ENCODE data around the gene NRBF2.

NRBF2 gene

DNA sequence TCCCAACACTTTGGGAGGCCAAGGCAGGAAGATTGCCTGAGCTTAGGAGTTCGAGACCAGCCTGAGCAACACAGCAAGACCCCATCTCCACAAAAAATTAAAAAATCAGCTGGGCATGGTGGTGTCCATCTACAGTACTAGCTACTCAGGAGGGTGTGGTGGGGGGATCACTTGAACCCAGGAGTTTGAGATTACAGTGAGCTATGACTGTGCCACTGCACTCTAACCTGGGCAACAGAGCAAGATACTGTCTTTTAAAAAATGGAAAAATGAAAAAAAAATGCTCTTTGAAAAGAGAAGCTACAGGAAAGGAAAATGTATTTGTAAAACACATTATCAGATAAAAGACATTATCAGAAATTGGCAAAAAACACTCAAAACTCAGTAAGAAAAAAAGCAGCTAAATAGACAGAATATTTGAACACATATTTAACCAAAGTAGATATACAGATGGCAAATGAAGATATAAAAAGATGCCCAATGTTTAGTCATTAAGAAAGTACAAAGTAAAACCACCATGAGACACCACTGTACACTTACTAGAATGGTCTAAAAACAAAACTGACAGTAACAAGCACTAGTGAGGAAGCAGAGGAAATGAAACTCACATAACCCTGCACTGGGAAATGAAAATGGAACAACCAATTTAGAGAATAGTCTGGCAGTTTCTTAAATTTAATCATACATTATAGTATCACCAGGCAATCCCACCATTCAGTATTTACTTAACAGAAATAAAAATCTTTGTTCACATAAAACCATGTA lies 40.5 kb downstream of the NRBF2 start:
- H3K4me3 ChIP-seq (ENCODE audit: low read length): no peak overlapping the region
- TF ChIP-seq, protein P1, sequence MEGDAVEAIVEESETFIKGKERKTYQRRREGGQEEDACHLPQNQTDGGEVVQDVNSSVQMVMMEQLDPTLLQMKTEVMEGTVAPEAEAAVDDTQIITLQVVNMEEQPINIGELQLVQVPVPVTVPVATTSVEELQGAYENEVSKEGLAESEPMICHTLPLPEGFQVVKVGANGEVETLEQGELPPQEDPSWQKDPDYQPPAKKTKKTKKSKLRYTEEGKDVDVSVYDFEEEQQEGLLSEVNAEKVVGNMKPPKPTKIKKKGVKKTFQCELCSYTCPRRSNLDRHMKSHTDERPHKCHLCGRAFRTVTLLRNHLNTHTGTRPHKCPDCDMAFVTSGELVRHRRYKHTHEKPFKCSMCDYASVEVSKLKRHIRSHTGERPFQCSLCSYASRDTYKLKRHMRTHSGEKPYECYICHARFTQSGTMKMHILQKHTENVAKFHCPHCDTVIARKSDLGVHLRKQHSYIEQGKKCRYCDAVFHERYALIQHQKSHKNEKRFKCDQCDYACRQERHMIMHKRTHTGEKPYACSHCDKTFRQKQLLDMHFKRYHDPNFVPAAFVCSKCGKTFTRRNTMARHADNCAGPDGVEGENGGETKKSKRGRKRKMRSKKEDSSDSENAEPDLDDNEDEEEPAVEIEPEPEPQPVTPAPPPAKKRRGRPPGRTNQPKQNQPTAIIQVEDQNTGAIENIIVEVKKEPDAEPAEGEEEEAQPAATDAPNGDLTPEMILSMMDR (conservative IDR thresholded peaks at IDR 0.05; ENCODE audit: low read depth, low read length): no peak
- no peak for DNase-seq (ENCODE audit: low read depth)

DNA sequence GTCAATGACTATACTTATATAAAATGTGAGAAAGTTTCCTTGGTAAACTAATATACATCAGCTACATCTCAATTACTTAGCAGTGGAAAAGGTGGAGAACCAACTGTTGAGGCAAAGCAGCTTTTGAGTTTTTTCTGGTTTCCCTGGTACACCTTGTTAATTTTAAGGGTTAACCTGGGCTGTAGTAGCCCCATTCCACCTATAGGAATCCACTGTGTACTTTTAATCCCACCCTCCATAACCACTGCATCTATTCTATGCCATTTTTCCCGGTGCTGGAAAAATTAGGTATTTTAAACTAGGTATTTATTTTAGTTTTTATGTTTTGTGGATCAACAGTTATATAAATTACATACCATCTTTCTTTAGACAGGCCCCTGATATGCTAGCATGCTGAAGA lies 42.4 kb downstream of the NRBF2 start:
- DNase-seq (ENCODE audit: low read depth): no peak
- H3K4me3 ChIP-seq (ENCODE audit: low read length): no peak overlapping the region
- TF ChIP-seq, protein P1 (conservative IDR thresholded peaks at IDR 0.05; ENCODE audit: low read depth, low read length): no peak

DNA sequence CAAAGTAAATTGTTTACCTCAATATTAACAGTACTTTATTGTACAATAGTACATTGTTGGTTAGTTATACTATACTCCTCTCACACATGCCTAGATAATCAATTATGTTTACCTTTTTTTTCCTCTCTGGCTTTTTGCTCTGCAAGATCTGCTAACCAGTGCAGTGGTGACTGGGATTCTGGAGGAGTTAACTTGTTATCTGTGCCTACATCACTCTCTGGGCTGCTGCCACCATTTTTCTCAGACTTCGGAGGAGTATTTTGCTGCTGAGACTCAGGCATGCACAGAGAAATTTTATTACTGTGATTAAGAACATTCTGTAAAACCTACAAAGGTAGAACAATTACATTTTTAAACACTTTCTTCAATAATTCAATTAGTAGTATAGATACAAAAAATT lies 59.7 kb downstream of the NRBF2 start:
- H3K4me3 ChIP-seq (ENCODE audit: low read length): no peak overlapping the region
- no peak for DNase-seq (ENCODE audit: low read depth)
- TF ChIP-seq, protein P1 (conservative IDR thresholded peaks at IDR 0.05; ENCODE audit: low read depth, low read length): no peak

DNA sequence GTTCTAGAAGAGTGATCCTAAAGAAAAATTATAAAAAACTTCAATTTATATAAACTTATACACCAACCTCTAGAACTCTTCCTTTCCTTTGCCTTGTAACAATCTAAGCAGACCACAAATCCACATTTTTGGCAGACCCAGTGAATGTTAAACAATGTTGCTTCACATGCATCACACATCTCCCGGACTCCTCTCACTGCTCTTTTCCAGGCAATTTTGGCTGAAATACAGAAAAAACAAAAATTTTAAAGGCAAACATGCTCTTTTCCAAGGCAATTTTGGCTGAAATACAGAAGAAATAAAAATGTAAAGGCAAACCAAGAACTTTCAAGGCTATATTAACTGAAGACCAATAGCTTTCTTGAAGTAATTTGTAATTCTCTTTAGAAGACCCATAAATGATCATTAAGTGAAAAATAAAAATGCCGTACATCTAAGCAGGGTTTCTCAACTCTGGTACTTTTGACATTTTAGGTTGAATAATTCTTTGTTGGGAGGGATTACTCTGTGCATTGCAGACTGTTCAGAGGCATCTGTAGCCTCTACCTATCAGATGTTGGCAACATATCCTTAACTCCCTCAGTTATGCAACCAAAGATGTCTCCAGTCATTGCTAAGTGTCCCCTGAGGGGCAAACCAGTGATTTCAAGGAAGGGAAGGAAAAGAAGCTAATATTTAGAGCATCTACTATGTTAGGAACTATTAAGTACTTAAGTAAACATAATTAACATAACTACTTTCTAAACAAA lies 64.4 kb downstream of the NRBF2 start:
- TF ChIP-seq, protein P1 (conservative IDR thresholded peaks at IDR 0.05; ENCODE audit: low read depth, low read length): no peak
- H3K4me3 ChIP-seq (ENCODE audit: low read length): no peak overlapping the region
- peak; percentile 15 for DNase-seq (ENCODE audit: low read depth)

DNA sequence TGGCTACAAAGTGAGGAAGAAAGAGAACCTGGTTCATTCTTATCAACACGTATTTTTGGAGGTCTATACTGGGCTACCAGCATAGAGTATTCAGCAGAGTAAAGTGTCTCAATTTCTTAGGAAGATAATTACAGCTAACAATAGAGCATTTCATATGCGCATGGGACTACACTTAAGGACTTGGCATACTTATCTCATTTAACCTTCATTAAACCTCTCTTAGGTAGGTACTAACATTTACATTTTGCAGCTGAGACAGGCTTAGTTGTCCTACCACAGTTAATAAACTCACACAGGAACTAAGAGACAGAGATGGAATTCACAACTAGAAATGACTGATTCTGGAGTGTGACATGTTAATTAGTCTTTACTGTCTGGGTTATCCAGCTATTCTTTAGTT lies 66.6 kb downstream of the NRBF2 start:
- TF ChIP-seq, protein P1 (conservative IDR thresholded peaks at IDR 0.05; ENCODE audit: low read depth, low read length): no peak
- DNase-seq (ENCODE audit: low read depth): no peak
- no peak overlapping the region for H3K4me3 ChIP-seq (ENCODE audit: low read length)

DNA sequence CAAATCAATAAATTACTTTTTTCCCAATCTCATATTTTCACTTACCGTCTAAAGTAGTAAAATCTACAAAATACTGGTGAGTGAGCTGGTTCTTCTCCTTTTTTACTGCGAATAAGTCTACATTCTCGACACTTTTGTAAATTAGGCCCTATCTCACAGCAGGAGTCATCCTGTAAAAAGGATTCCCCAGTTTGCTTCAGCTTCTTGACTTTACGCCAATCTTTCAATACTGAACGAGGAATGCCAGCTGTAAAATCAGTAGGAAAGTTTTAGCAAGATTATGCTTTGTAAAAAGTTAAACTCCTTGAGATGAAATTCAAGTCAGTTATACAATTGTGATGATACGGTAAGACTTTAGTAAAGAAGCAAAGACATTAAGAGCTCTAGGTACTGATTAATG lies 67.3 kb downstream of the NRBF2 start:
- TF ChIP-seq, protein P1 (conservative IDR thresholded peaks at IDR 0.05; ENCODE audit: low read depth, low read length): no peak
- DNase-seq (ENCODE audit: low read depth): no peak
- no peak overlapping the region for H3K4me3 ChIP-seq (ENCODE audit: low read length)

DNA sequence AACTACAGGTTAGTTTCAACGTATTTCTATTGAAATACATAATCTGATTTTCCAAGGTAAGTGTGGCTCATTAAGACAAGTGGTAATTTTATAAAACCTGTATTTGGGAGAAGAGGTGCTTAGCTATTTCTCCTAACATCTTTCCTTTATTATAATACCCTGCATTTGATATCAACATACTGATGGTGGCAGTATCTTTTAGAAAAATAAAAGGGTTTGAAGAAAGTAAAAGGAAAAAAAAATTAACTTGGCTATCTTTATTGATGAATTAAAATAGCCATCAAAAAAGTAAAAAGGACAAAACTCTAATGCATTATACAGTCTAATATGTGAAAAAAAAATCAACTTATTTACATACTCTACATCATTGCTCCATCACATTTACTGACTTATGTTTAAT lies 68.0 kb downstream of the NRBF2 start:
- TF ChIP-seq, protein P1 (conservative IDR thresholded peaks at IDR 0.05; ENCODE audit: low read depth, low read length): no peak
- H3K4me3 ChIP-seq (ENCODE audit: low read length): no peak overlapping the region
- DNase-seq (ENCODE audit: low read depth): no peak

Measured in retinal pigment epithelial cell (primary cell).